ENCODE measurements around the gene RALA. TPM values are rescaled to one million over a fixed set of nuclear protein-coding genes. Genes with fewer than 3 reads are reported as not detected.
"Not testable (repeated sequence)": the region's sequence is repeated elsewhere in the genome, so short reads cannot be mapped to it uniquely, and the experiment has no call there.

RALA gene
- total RNA-seq, 1 experiment from 2014 or later = 13.8 TPM

- Histone ChIP-seq H3K4me3 (ENCODE audit: low read length) (no peak overlapping the region), H2AFZ (ENCODE audit: low read length) (no peak overlapping the region), H3K27me3 (ENCODE audit: low read length) (no peaks in the 10 kb centered on the region), H3K9me2 (replicated peaks; ENCODE audit: insufficient read depth, low read length) (no peaks in the 10 kb centered on the region), H3K4me1 (ENCODE audit: low read length) (no peaks in the 10 kb centered on the region), H3K79me2 (ENCODE audit: low read length) (peaks cover 99% of the 10 kb centered on the region), H3K36me3 (ENCODE audit: insufficient read depth, low read length) (no peaks in the 10 kb centered on the region), H3K9me3 (ENCODE audit: low read length) (peaks cover 3% of the 10 kb centered on the region; the same call in 1 of the 2 replicates), H3K4me2 (ENCODE audit: low read depth, low read length, poor library complexity, severe bottlenecking) (no peak overlapping the region), H3K9ac (ENCODE audit: low read length) (no peak overlapping the region), H4K20me1 (ENCODE audit: insufficient read depth, low read depth, low read length) (no peaks in the 10 kb centered on the region), H3K27ac (ENCODE audit: low read length) (no peak overlapping the region)
- no peak for DNase-seq
These were observed 39.9 kb downstream of the RALA start for GRCh38 chr7:39663263-39663662.

GRCh38 chr7:39664057-39664456, 40.7 kb downstream of the RALA start:
- H3K4me3 ChIP-seq (ENCODE audit: low read length) = no peak overlapping the region
- no peaks in the 10 kb centered on the region for H3K4me1 ChIP-seq (ENCODE audit: low read length)
- H3K4me2 ChIP-seq (ENCODE audit: low read depth, low read length, poor library complexity, severe bottlenecking) = no peak overlapping the region
- H3K36me3 ChIP-seq (ENCODE audit: insufficient read depth, low read length) = no peaks in the 10 kb centered on the region
- H3K27me3 ChIP-seq (ENCODE audit: low read length) = no peaks in the 10 kb centered on the region
- no peak for DNase-seq
- no peaks in the 10 kb centered on the region for H4K20me1 ChIP-seq (ENCODE audit: insufficient read depth, low read depth, low read length)
- no peak overlapping the region for H3K27ac ChIP-seq (ENCODE audit: low read length)
- no peak overlapping the region for H2AFZ ChIP-seq (ENCODE audit: low read length)
- H3K9ac ChIP-seq (ENCODE audit: low read length) = no peak overlapping the region
- no peaks in the 10 kb centered on the region for H3K9me2 ChIP-seq (replicated peaks; ENCODE audit: insufficient read depth, low read length)
- H3K9me3 ChIP-seq (ENCODE audit: low read length) = peaks cover 3% of the 10 kb centered on the region; the same call in 1 of the 2 replicates
- peaks cover 94% of the 10 kb centered on the region for H3K79me2 ChIP-seq (ENCODE audit: low read length)

- Histone ChIP-seq H3K4me1 (ENCODE audit: low read length) (no peaks in the 10 kb centered on the region), H3K4me2 (ENCODE audit: low read depth, low read length, poor library complexity, severe bottlenecking) (no peak overlapping the region), H3K27ac (ENCODE audit: low read length) (no peak overlapping the region), H3K9me3 (ENCODE audit: low read length) (no peaks in the 10 kb centered on the region), H3K36me3 (ENCODE audit: insufficient read depth, low read length) (no peaks in the 10 kb centered on the region), H2AFZ (ENCODE audit: low read length) (no peak overlapping the region), H3K27me3 (ENCODE audit: low read length) (no peaks in the 10 kb centered on the region), H4K20me1 (ENCODE audit: insufficient read depth, low read depth, low read length) (no peaks in the 10 kb centered on the region), H3K79me2 (ENCODE audit: low read length) (peaks cover 93% of the 10 kb centered on the region), H3K4me3 (ENCODE audit: low read length) (no peak overlapping the region), H3K9ac (ENCODE audit: low read length) (no peak overlapping the region), H3K9me2 (replicated peaks; ENCODE audit: insufficient read depth, low read length) (no peaks in the 10 kb centered on the region)
- no peak for DNase-seq
These were observed 41.2 kb downstream of the RALA start for GRCh38 chr7:39664585-39664984.

GRCh38 chr7:39666562-39666961, 43.2 kb downstream of the RALA start:
- H3K79me2 ChIP-seq (ENCODE audit: low read length) = peaks cover 91% of the 10 kb centered on the region
- H3K4me3 ChIP-seq (ENCODE audit: low read length) = no peak overlapping the region
- H3K9me3 ChIP-seq (ENCODE audit: low read length) = no peaks in the 10 kb centered on the region
- H4K20me1 ChIP-seq (ENCODE audit: insufficient read depth, low read depth, low read length) = no peaks in the 10 kb centered on the region
- no peak overlapping the region for H3K4me2 ChIP-seq (ENCODE audit: low read depth, low read length, poor library complexity, severe bottlenecking)
- no peaks in the 10 kb centered on the region for H3K27me3 ChIP-seq (ENCODE audit: low read length)
- H3K4me1 ChIP-seq (ENCODE audit: low read length) = peaks cover 5% of the 10 kb centered on the region; the same call in 1 of the 2 replicates
- H3K9ac ChIP-seq (ENCODE audit: low read length) = no peak overlapping the region
- no peak overlapping the region for H2AFZ ChIP-seq (ENCODE audit: low read length)
- H3K9me2 ChIP-seq (replicated peaks; ENCODE audit: insufficient read depth, low read length) = no peaks in the 10 kb centered on the region
- DNase-seq = no peak
- H3K27ac ChIP-seq (ENCODE audit: low read length) = no peak overlapping the region
- H3K36me3 ChIP-seq (ENCODE audit: insufficient read depth, low read length) = no peaks in the 10 kb centered on the region

- no peak for DNase-seq
- H3K4me2 ChIP-seq (ENCODE audit: low read depth, low read length, poor library complexity, severe bottlenecking) = no peak overlapping the region
- no peaks in the 10 kb centered on the region for H3K9me2 ChIP-seq (replicated peaks; ENCODE audit: insufficient read depth, low read length)
- H3K27ac ChIP-seq (ENCODE audit: low read length) = no peak overlapping the region
- H3K4me1 ChIP-seq (ENCODE audit: low read length) = peaks cover 11% of the 10 kb centered on the region
- H3K9ac ChIP-seq (ENCODE audit: low read length) = no peak overlapping the region
- H3K27me3 ChIP-seq (ENCODE audit: low read length) = no peaks in the 10 kb centered on the region
- peaks cover 90% of the 10 kb centered on the region for H3K79me2 ChIP-seq (ENCODE audit: low read length)
- H2AFZ ChIP-seq (ENCODE audit: low read length) = no peak overlapping the region
- no peaks in the 10 kb centered on the region for H4K20me1 ChIP-seq (ENCODE audit: insufficient read depth, low read depth, low read length)
- H3K9me3 ChIP-seq (ENCODE audit: low read length) = no peaks in the 10 kb centered on the region
- no peak overlapping the region for H3K4me3 ChIP-seq (ENCODE audit: low read length)
- no peaks in the 10 kb centered on the region for H3K36me3 ChIP-seq (ENCODE audit: insufficient read depth, low read length)
These were observed 44.1 kb downstream of the RALA start for GRCh38 chr7:39667341-39667923.

- Histone ChIP-seq H3K4me1 (ENCODE audit: low read length) (peaks cover 11% of the 10 kb centered on the region), H3K79me2 (ENCODE audit: low read length) (peaks cover 88% of the 10 kb centered on the region)
- H2AFZ ChIP-seq (ENCODE audit: low read length); H3K9me2 ChIP-seq (replicated peaks; ENCODE audit: insufficient read depth, low read length); H4K20me1 ChIP-seq (ENCODE audit: insufficient read depth, low read depth, low read length); H3K4me2 ChIP-seq (ENCODE audit: low read depth, low read length, poor library complexity, severe bottlenecking); H3K4me3 ChIP-seq (ENCODE audit: low read length); DNase-seq; H3K9ac ChIP-seq (ENCODE audit: low read length); H3K36me3 ChIP-seq (ENCODE audit: insufficient read depth, low read length); H3K27me3 ChIP-seq (ENCODE audit: low read length); H3K9me3 ChIP-seq (ENCODE audit: low read length); H3K27ac ChIP-seq (ENCODE audit: low read length): not testable (repeated sequence)
These were observed 44.9 kb downstream of the RALA start for GRCh38 chr7:39668280-39668679.

GRCh38 chr7:39670052-39670451, 46.7 kb downstream of the RALA start:
- Histone ChIP-seq H3K4me3 (ENCODE audit: low read length) (no peak overlapping the region), H3K4me2 (ENCODE audit: low read depth, low read length, poor library complexity, severe bottlenecking) (no peak overlapping the region), H2AFZ (ENCODE audit: low read length) (no peak overlapping the region), H3K9ac (ENCODE audit: low read length) (no peak overlapping the region), H3K9me2 (replicated peaks; ENCODE audit: insufficient read depth, low read length) (no peaks in the 10 kb centered on the region), H3K36me3 (ENCODE audit: insufficient read depth, low read length) (no peaks in the 10 kb centered on the region), H4K20me1 (ENCODE audit: insufficient read depth, low read depth, low read length) (no peaks in the 10 kb centered on the region), H3K9me3 (ENCODE audit: low read length) (no peaks in the 10 kb centered on the region), H3K4me1 (ENCODE audit: low read length) (peaks cover 11% of the 10 kb centered on the region), H3K27ac (ENCODE audit: low read length) (no peak overlapping the region), H3K79me2 (ENCODE audit: low read length) (peaks cover 87% of the 10 kb centered on the region), H3K27me3 (ENCODE audit: low read length) (no peaks in the 10 kb centered on the region)
- DNase-seq = no peak

- H3K9me3 ChIP-seq (ENCODE audit: low read length) = no peaks in the 10 kb centered on the region; the same call in 1 of the 2 replicates
- no peak overlapping the region for H3K4me3 ChIP-seq (ENCODE audit: low read length)
- H3K4me1 ChIP-seq (ENCODE audit: low read length) = peaks cover 11% of the 10 kb centered on the region
- no peaks in the 10 kb centered on the region for H3K27me3 ChIP-seq (ENCODE audit: low read length)
- no peak overlapping the region for H2AFZ ChIP-seq (ENCODE audit: low read length)
- no peaks in the 10 kb centered on the region for H3K9me2 ChIP-seq (replicated peaks; ENCODE audit: insufficient read depth, low read length)
- no peak overlapping the region for H3K9ac ChIP-seq (ENCODE audit: low read length)
- no peak overlapping the region for H3K27ac ChIP-seq (ENCODE audit: low read length)
- peaks cover 87% of the 10 kb centered on the region for H3K79me2 ChIP-seq (ENCODE audit: low read length)
- H3K4me2 ChIP-seq (ENCODE audit: low read depth, low read length, poor library complexity, severe bottlenecking) = no peak overlapping the region
- no peak for DNase-seq
- H3K36me3 ChIP-seq (ENCODE audit: insufficient read depth, low read length) = no peaks in the 10 kb centered on the region
- H4K20me1 ChIP-seq (ENCODE audit: insufficient read depth, low read depth, low read length) = no peaks in the 10 kb centered on the region
These were observed 47.6 kb downstream of the RALA start for GRCh38 chr7:39670934-39671333.
